ENCODE data around the gene TTC9.

TTC9 gene

DNA sequence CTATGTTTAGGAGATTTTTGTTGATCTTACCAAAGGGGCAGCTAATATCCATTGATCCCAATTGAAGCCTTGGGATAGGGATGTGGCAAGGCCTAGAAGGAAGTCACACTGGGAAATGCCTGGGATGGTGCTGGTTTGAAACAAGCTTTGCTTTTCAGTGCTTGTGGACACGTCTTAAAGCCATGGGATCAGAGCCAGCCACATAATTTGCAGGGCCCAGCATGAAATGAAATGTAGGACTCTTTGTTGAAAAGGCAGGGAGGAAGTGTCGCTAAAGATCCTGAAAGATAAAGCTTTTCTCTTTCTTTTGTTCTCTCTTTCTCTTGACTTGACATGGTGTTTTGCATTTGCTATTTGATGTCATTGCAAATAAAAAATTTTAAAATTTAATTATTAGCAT is 5.0 kb downstream of the TTC9 start:
- DNase-seq, result no peak

DNA sequence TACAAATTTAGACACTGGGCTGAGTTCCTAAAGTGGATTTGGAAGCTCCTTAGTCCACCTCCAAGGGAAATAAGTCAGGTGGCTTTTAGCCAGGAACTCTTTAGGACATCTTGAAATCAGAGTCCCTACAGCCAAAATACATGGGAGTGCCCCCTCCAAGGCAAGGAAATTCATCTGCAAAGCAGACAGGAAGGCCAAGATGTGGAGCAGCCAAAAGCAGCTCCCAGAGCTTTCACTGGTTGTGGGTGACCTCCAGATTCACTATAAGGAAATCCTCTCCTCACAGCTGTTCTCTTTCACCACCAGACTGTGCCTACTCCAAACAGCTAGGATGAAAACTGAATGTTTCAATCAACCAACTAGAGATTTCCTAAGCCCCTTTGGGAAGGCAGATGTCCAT is 6.6 kb downstream of the TTC9 start:
- DNase-seq, result no peak

DNA sequence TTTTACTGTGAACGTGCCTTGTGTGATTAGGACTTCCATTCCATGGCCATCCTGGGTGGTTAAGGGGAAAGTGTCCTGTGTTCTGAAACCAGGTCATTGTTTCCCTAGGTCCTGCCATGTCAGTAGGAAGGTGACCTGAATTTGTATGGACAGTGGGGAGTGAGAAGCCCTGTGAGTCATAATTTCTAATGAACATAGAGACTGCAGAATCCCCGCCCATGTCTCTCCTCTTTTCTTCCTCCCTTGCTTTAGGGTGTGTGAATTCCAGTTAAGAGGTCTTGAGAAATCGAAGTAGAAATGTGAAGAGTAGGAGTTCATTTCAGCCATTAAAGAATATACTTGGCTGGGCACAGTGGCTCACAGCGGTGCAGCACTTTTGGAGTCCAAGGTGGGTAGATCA is 8.1 kb downstream of the TTC9 start:
- no peak for DNase-seq

DNA sequence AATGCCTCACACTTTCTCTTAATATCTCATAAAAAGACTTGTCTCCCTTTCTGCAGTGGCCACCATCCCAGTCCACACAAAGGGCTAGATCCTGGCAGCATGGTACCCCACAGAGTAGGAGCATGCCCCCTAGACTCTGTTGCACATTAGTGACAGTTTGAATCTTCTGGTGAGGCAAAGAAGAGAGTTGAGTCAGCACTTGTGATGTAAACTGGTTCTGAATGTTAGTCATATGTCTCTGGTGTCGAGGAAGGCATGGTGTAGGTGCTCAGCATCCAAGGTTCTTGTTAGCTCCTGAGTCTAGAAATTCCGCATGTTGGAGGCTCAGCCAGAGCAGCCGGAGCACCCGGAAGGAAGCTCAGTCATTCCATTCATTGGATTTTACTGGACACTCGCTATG is 9.8 kb downstream of the TTC9 start:
- DNase-seq, result no peak

DNA sequence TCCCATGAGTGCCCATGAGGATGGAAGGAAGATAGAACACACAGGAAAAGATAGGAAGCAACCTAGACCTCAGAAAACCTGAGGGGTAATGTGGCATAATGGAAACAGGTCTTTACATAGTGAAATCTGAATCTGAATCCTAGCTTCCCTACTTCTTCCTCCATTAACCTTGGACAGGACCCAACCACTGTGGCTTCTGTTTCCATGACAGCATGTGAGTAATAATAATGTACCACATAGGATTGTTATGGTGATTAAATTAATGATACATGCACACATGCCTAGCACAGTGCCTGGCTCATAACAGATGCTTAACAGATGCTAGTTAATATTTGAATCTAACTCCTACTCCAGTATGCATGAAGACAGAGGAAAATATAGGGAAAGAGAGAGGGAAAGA is 11.2 kb downstream of the TTC9 start:
- DNase-seq, result no peak

DNA sequence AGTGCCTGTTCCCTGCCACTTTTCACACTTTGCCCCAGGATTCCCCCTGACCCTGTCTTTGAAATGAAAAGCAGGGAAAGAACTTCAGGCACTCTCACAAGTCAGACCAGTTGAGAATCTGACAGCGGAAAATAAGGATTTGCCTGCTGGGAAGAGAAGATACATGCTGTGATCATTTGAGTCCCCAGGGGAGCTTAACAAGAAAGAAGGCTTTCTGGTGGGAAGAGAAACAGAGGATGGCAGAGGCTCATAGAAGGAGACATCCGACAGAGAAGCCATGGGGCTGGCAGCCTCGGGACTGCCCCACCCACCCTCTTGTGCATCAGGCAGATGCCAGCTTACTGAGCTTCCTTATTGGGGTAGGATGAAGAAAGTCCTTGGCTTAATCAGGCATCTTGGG is 11.9 kb downstream of the TTC9 start:
- DNase-seq, result no peak

DNA sequence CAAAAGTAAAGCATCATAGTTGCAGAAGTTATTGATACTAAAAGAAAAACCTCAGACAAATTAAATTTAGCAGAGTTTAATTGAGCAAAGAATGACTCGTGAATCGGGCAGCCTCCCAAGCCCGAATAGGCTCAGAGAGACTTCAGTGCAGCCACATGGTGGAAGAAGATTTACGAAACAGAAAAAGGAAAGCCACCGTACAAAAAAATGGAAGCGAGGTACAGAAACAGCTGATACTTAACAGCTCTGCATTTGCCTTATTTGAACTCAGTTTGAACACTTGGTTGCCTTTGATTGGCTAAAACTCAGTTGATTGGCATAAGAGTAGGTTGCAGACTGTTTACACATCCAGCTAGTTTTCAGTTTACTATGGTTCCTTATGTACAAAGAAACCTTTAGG is 12.9 kb downstream of the TTC9 start:
- no peak for DNase-seq

DNA sequence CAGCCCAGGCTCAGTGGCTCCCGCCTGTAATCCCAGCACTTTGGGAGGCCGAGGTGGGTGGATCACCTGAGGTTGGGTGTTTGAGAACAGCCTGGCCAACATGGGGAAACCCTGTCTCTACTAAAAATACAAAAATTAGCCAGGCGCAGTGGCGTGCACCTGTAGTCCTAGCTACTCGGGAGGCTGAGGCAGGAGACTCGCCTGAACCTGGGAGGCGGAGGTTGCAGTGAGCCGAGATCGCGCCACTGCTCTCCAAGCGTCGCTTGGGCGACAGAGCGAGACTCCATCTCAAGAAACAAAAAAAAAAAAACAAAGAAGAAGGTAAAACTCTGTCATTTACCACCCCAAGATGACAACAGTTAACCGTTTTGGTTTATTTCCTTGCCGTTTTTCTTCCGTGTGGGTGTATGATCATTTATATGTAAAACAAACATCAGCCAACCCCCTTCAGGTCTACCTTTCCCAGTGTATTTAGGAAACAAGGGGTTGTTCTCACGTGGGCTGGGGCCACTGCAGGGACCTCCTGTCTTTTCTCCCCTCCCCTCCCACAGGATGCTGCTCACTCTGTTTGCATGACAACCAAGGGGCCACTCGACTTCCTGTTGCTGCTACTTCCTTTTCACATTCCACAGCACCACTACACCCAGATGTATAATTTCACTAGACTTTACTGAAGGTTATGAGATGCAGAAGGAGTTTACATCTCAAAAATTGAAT is 13.6 kb downstream of the TTC9 start:
- peak; percentile 15 for DNase-seq

DNA sequence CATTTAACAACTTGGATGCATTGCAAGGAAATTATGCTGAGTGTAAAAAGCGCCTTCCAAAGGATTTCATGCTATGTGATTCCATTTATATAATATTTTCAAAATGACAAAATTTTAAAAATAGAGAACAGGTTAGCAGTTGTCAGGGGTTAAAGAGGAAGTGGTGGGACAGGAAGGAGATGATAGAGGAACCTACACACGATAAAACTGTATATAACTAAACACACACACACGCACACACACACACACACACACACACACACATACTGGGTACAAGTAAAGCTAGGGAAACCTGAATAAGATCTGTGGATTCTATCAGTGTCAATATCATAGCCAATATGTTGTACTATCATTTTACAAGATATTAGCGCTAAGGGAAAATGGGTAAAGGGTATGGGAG is 17.2 kb downstream of the TTC9 start:
- no peak for DNase-seq

DNA sequence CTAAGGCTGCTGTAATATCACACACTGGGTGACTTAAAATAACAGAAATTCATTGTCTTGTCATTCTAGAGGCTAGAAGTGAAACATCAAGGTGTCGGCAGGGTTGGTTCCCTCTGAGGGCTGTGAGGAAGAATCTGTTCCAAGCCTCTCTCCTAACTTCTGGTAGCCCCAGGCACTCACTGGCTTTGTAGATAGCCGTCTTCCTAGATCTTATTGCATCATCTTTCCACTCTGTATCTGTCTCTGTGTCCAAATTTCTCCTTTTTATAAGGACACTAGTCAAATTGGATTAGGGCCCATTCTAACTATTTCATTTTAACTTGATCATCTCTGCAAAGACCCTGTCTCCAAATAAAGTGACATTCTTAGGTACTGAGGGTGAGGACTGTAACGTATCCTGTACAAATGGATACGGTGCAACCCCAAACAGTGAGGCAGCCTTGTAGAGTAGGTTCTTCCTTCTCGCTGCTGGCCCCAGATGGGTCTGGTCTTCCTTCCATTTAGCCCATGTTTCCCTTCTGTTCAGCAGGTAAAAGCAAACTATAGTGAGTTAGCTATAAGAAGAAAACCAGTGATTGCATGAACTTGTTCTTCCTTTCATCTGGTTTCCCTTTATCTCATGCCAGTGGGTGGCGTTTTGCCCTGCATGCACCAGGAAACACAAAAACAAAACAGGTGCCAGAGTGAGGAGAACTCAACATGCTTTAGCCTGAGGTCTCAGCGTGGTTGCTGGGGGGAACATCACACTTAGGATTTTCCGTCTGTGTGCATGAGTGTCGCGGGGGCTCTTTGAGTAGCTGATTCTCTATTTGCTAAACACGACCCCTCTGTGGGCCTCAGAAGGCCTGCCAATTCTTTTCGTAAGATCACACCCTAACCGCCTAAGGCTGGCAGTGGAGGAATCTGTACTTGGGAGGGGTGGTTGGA is 19.5 kb downstream of the TTC9 start:
- DNase-seq, result no peak

DNA sequence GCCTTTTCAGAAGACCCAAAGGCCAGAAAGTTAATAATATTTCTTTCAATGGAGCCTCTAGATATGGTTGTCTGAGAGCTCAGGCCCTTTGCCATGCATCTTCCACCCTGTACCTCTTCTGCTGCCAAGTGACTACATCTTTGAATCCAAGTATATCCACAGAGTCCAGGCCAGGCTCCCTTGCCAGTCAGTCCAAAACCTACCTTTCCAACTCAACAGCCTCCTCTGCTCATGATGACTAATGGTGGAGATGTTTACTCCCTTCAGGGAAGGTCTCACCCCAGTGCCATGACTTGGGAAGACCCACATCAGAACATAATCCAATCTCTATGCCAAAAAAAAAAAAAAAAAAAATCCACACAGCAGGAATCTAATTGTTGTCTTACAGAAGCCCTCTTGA is 20.4 kb downstream of the TTC9 start:
- DNase-seq, result no peak

DNA sequence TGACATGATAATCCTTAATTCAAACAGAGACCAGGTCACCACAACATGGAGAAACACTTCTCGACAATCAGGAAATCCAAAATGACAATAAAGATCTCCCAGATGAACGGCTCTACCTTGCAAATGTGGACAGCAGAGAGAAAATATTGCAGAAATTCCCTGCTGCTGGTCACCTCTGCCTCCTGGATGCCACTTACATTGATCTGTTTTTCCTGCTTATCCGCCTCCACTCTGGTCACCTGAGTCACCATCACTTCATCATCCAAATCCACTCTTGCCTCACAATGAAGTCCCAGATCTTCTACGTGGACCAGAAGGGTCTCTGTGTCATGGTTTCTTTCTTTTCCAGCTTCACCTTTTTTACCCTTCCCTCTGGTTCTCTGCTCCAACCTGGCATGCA is 21.1 kb downstream of the TTC9 start:
- no peak for DNase-seq

DNA sequence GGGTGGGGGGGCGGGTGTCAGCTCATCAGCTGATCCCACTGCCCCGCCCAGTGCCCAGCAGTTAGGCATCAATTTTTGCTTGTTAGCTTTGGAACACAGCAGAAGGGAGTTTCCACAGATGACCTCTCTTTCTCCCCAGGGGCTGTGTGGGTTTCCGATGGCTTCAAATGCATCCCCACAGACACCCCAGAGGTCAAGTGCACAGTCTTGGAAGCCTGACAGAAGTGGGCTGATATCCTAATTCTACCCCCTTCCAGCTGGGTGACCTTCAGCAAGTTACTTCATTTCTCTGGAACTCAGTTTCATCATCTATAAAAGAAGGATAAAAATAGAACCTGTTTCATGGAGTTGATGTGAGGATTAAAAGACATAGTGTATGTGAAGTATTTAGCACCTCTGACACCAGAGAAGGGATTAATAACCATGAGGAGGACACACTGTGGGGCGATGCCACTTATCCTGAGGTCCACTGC is 22.0 kb downstream of the TTC9 start:
- DNase-seq, result no peak

DNA sequence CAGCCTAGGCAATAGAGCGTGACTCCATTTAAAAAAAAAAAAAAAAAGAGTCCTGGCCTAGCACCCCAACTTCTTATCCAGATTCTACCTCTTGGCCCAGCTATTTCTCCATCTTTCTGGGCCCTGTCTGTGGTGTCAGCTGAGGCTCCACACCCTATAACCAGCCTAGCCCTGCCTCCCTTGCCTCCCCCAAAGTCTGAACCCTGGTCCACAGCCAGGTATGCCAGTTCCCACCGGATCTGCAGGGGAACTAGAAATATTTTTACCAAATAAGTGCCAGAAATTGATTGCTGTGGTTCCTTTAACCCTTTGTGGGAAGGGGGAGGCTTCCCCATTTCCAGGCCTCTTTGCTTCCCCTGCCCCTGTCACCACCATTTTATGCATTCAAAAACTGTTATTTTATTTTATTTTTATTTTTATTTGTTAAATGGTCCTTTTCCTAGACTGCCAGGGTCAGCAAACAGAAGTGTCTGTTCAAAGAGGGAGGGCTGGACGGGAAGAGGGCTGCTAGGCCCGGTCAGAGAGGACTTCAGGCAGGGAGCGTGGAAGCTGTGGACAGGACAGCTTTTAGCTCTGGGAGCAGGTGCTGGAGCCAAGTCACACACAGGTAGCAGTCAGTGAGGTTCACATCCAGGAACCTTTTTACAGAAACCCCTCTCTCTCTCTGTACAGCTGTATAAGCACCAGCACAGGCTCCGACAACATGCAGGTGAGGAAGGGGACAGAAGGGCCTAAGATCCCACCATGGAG is 23.2 kb downstream of the TTC9 start:
- no peak for DNase-seq

DNA sequence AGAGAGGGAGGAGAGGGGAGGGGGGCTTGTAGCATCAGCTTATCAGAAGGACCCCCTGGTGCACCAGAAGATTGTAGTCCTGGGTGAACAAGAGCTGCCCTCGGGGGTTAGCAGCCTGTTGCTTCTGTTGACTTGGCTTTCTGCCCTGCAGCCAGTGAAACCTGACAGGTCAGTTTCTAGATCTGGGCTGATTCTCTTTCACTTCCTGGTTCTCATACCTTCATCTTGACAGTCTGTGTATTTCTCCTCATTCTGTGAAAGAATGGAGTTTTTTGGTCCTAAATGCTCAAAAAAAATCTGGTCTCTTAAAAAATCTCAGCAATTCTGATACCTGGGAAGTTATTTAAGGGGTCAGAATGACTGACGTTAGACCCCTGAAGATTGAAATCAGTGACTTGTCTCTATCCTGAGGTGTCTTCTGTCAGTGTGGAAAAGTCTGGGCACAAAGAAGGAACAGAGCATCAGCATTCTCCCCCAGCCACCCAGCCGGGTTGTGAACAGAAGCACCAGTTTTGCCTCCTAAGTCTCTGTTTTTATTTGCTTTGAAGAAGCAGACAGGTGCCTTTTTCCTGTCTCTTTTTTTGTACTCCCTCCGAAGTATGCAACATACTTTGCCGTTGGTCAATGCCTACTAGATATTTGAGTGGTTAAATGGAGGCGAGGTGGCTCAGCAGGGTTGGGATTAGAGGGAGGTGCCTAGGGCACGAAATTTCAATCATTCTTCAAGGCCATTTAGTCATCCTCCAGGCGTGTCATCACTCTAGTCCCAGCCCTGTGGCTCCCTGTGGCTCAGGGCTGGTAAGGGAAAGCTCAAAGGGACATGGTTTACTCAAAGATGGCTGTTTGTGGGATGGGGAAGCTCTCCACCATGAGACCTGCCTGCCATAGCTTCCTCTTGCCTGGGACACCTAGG is 24.0 kb downstream of the TTC9 start:
- DNase-seq, result no peak

DNA sequence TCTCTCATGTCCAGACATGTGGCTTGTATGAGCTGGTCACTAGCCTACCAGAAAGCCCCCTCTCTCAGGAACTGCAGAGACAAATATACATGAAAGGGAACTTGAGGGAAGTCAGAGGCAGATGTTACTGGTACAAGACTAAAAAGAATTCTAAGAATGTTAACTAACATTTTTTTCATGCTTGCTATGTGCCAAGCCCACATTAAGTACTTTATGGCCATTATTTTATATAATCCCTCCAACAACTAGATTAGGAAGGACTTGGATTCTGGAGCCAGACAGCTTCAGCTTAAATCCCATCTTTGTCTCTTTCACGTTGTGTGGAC is 24.6 kb downstream of the TTC9 start:
- DNase-seq, result no peak

DNA sequence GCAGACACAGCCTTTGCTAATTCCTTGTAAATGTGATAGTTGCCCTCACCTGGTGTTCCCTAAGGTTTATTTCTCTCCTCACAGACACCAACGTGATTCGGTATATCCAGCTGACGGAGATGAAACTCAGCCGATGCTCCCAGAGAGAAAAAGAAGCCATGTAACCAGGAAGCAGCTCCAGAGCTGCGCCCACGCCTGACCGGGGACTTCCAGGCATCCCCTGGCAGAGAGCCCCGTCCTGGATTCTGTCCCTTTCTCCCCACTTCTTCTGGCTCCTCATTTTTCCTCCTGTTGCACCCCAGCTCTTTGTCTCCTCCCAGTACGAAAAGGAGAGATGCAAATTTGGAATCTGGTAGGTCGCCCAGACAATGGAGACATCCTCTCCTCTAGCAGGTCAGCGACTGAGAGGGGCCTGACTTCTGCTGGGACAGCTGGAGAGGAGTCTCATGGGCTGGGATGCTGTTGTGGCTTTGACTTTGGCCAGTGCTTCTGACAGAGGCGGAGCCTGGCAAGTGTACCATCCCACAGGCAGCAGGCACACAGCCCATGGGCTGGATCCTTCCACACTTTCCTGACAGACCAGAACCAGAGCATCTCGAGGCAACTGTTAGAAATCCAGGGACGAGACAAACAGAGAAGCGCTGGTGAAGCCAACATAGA is 29.4 kb downstream of the TTC9 start:
- DNase-seq, result no peak

DNA sequence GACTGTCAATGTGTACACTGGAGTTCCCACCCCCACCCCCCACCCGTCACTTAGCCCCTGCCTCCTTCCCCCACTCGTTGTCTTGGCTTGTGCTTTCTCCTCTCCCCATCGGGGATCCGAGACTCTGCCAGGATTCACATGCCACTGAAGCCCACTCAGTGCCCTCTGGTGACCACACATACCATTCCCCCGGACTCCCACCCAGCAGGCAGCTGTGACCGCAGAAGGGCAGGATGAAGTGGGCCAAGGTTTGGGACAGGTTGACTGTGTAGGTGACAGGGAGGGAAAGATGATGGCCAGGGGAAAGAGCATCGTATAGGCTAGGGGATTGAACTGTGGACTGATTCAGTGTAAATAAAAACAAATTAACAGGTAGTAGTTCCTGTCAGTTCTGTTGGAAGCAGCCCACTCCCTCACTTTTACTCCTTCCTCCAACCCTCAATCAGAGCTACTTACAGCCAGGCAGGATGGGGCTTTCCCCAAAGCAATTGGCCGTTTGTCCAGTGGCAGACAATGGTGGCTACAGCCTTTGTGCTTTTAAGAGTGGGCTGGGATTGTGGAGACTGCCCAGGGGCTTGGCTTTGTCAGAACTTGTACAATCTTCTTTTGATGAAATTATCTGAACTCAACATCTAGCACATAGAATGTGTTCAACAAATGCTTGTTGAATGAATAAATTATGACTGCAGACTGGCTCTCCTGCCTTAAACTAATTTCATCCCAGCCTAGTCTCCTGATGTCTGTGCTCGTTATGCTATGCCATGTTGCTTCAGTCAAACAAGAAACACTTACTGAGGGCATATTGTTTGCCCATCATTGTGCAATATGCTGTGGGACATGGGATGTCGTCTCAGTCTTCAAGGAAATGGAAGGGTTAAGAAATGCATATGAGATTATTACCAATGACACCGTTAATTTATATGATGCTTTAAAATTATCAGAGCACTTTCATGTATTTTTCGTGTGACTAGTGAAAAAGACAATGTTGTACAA is 30.2 kb downstream of the TTC9 start:
- no peak for DNase-seq

DNA sequence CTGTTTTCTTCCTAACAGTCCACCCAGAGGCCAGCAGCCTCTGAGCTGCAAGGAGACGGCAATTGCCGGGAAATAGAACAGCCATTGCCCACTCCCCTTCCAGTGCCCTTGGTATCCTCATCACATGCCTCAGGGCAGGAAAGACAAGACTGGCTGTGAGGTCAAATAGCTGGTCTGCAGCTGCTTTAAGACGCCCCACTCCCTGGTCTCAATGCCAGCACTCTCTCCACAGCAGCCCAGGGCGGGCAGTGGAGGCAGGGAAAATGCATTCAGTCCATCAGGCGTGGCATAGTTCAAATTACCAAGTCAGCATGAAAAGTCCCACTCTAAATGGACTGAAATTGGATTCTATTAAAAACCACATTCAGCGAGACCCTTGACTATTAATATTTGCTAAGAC is 35.6 kb downstream of the TTC9 start:
- DNase-seq, result no peak

DNA sequence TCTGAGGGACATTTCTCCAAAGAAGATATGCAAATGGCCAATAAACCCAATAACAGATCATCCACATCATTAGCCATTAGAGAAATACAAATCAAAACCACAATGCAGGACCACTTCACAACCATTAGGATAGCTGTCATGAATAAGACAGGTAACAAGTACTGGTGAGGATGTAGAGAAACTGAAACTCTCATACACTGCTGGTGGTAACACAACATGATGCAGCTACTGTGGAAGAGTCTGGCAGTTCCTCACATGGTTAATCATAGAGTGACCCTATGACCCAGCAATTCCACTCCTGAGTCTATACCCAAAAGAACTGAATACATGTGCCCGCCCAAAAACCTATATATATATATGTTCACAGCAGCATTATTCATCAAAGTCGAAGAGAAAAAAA is 39.0 kb downstream of the TTC9 start:
- no peak for DNase-seq

DNA sequence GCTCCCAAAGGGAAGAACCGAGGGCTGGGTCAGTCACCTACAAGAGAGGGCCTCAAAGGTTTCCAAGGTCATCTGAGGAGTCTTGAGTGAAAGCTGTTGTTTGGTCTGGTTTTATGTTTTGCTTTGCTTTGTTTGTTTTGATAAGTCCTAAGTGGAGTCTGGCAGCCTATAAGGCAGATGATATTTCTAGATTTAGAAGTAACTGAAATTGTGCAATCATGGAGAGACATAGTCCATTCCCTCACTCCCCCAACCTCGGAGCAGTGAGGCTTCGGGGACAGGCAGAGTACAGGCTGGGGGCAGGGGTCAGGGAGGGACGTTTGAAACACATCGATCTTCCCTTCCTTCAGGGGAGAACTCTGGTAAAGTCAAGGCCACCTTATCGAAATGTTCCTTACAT is 42.3 kb downstream of the TTC9 start:
- DNase-seq, result no peak

All from NK-92 treated with Interleukin-12 subunit alpha and Interleukin-12 subunit beta, amount 100 ng/mL, for 24 hours (cell line).